ENCODE results near the gene TNC.

DNA sequence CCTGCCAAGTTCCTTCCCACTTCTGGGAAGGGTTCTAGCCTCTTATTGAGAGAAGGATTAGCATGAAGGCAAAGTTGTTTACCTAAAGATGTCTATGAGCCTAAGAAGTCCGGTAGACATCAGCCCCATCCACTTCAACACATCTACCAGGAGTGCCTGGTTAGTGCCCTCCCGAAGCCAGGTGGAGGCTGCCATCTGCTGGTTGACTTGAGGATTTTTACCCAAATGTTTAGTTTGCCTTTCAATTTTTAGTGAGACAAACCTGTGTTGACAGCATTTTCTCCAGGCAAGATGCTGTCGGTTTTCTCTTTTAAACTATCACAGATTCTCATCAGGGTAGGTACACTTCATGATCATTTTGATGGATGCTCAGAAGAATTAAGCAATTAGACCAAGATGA, 104.0 kb downstream of the TNC start:
- TF ChIP-seq, protein P1, sequence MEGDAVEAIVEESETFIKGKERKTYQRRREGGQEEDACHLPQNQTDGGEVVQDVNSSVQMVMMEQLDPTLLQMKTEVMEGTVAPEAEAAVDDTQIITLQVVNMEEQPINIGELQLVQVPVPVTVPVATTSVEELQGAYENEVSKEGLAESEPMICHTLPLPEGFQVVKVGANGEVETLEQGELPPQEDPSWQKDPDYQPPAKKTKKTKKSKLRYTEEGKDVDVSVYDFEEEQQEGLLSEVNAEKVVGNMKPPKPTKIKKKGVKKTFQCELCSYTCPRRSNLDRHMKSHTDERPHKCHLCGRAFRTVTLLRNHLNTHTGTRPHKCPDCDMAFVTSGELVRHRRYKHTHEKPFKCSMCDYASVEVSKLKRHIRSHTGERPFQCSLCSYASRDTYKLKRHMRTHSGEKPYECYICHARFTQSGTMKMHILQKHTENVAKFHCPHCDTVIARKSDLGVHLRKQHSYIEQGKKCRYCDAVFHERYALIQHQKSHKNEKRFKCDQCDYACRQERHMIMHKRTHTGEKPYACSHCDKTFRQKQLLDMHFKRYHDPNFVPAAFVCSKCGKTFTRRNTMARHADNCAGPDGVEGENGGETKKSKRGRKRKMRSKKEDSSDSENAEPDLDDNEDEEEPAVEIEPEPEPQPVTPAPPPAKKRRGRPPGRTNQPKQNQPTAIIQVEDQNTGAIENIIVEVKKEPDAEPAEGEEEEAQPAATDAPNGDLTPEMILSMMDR (IDR thresholded peaks at IDR 0.05) = peak; percentile 57 to 81 (median 78)
- TF ChIP-seq POLR2A (IDR thresholded peaks at IDR 0.05) = no peak
